HepG2 (cell line): ENCODE data around the gene HIRA. TPM values are rescaled to one million over a fixed set of nuclear protein-coding genes. Genes with fewer than 3 reads are reported as not detected.

Experiments used
- CBFB ChIP-seq: sonication (generic); formaldehyde crosslinking; IDR thresholded peaks from 2 replicates; pipeline ENCODE4 v1.4.0; 2020; ENCODE audit warnings: missing genetic modification reagents
- IKZF5 ChIP-seq: IDR thresholded peaks from 2 replicates; pipeline ENCODE4 v1.6.1; 2018; ENCODE audit warnings: missing genetic modification reagents, mild to moderate bottlenecking, missing compliant biosample characterization
- KLF15 ChIP-seq: sonication (generic); formaldehyde crosslinking; IDR thresholded peaks from 2 replicates; pipeline ENCODE4 v1.8.1; 2023; ENCODE audit warnings: borderline replicate concordance, mild to moderate bottlenecking, inconsistent platforms, missing genetic modification reagents, mixed read lengths
- MXI1 ChIP-seq: IDR thresholded peaks from 3 replicates; pipeline ENCODE4 v1.6.1; 2012; ENCODE audit warnings: low read depth, low read length, inconsistent platforms, borderline replicate concordance
- MYPOP ChIP-seq: sonication (generic); formaldehyde crosslinking; IDR thresholded peaks from 2 replicates; pipeline ENCODE4 v1.8.1; 2023; ENCODE audit warnings: mild to moderate bottlenecking, moderate library complexity, missing genetic modification reagents
- REST ChIP-seq, 2 experiments: IDR thresholded peaks; 2 replicates each; pipeline ENCODE4 v1.6.1; 2011 to 2012; ENCODE audit warnings: low read length in 2 of 2, borderline replicate concordance in 1 of 2, low read depth in 1 of 2, mild to moderate bottlenecking in 1 of 2, moderate library complexity in 1 of 2
- TERF1 ChIP-seq: sonication (generic); formaldehyde crosslinking; IDR thresholded peaks from 2 replicates; pipeline ENCODE4 v1.8.0; 2022; ENCODE audit warnings: mild to moderate bottlenecking, missing genetic modification reagents, moderate library complexity
- YEATS4 ChIP-seq: sonication (generic); formaldehyde crosslinking; IDR thresholded peaks from 2 replicates; pipeline ENCODE4 v1.4.0; 2020; ENCODE audit warnings: missing genetic modification reagents, borderline replicate concordance
- ZBTB14 ChIP-seq: sonication (generic); formaldehyde crosslinking; IDR thresholded peaks from 2 replicates; pipeline ENCODE4 v1.4.0; 2020; ENCODE audit warnings: missing genetic modification reagents
- ZBTB33 ChIP-seq: sonication (generic); formaldehyde crosslinking; IDR thresholded peaks from 2 replicates; pipeline ENCODE4 v1.4.0; 2020; ENCODE audit warnings: missing genetic modification reagents
- ZNF121 ChIP-seq: sonication (generic); formaldehyde crosslinking; IDR thresholded peaks from 2 replicates; pipeline ENCODE4 v1.5.0; 2020; ENCODE audit warnings: mild to moderate bottlenecking, missing genetic modification reagents
- polyA plus RNA-seq, 8 experiments: library from polyadenylated mRNA; depleted of rRNA in 3 of 8; stranded (reverse) in 7 of 8; unstranded in 1 of 8; fragments of >200 nt; fragmentation: Illumina TruSeq in 4 of 8; extraction: Trizol in 4 of 8; gene quantifications; 2 replicates each; pipeline versions ENCODE4 v1.2.1 to v1.2.3, GENCODE V29; 2011 to 2016; ENCODE audit warnings: low read depth in 4 of 8, missing spikeins in 1 of 8, mixed read lengths in 1 of 8; ENCODE audit not compliant: insufficient read depth in 1 of 8
- total RNA-seq, 5 experiments: library from RNA; depleted of rRNA; stranded (reverse); fragments of >200 nt; fragmentation: Illumina TruSeq; extraction: Trizol; gene quantifications; 2 replicates each; pipeline ENCODE4 v1.2.3, GENCODE V29; 2016; ENCODE audit warnings: low read depth in 1 of 5
- TF ChIP-seq, protein P1 (sequence below): sonication (generic); formaldehyde crosslinking; IDR thresholded peaks from 2 replicates; pipeline ENCODE4 v1.4.0; 2020; ENCODE audit warnings: missing genetic modification reagents, borderline replicate concordance
- TF ChIP-seq, protein P2 (sequence below): sonication (generic); formaldehyde crosslinking; IDR thresholded peaks from 2 replicates; pipeline ENCODE4 v1.4.0; 2020; ENCODE audit warnings: mild to moderate bottlenecking, low read depth, missing genetic modification reagents

The HIRA gene
- total and polyA plus RNA-seq, 2 of the 13 experiments (the other 11 are each of a cell fraction or from before 2014, with no cell fraction given): 21.5 to 29.2 TPM

DNA sequence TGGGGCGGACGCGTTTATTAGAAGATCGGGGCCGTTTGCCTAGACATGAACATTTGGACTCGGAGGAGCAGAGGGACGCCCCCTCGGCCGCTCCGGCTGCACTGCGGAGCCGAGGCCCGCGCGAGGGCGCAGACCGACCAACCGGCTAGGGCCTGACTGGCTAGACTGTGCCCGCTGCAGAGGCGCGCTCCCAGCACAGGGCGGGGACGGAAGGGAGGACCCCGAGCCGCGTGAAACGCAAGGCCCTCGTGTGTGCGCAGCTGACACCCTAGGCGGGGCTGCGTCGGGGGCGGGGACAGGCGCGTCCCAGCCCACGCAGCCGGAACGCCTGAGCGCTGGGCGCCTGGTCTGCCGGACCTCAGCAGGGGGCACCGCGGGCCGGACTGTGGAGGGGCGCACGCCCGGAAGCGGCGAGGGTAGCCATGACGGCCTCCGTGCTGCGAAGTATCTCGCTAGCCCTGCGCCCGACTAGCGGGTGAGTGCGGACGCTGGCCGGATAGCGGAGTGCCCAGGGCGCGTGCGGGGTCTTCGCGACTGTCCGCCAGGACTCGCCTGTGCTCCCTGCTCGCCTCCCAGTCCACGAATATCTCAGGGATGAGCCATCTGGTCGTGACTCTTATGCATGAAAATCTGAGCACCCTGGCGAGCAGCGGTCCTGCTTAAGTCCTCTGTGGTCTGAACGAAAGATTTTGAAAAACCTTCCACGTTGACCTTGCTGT, 759 bp upstream of the HIRA start, which contains the start of gene MRPL40 (continued):
- TF ChIP-seq ZBTB33 (CRISPR knock-in tag) (peak; percentile 69; the same call in 1 of the 2 replicates), TERF1 (CRISPR knock-in tag) (no peak), IKZF5 (CRISPR knock-in tag) (peak; percentile 98), KLF15 (peak; percentile 92; the same call in 1 of the 2 replicates), CBFB (CRISPR knock-in tag) (peak; percentile 98), MXI1 (peak; percentile 92; the same call in 2 of the 3 replicates), ZBTB14 (CRISPR knock-in tag) (peak; percentile 91), YEATS4 (CRISPR knock-in tag) (peak; percentile 99), ZNF121 (CRISPR knock-in tag) (peak; percentile 60; the same call in 1 of the 2 replicates), MYPOP (CRISPR knock-in tag) (peak; percentile 88; the same call in 1 of the 2 replicates), REST (IDR thresholded peaks at IDR 0.05; ENCODE audit: borderline replicate concordance in 1 of 2, low read depth in 1 of 2, low read length in 2 of 2) (peak in 1 of 2 experiments; percentile 38; a peak in 1 of 4 replicates)
- TF ChIP-seq, protein P1, sequence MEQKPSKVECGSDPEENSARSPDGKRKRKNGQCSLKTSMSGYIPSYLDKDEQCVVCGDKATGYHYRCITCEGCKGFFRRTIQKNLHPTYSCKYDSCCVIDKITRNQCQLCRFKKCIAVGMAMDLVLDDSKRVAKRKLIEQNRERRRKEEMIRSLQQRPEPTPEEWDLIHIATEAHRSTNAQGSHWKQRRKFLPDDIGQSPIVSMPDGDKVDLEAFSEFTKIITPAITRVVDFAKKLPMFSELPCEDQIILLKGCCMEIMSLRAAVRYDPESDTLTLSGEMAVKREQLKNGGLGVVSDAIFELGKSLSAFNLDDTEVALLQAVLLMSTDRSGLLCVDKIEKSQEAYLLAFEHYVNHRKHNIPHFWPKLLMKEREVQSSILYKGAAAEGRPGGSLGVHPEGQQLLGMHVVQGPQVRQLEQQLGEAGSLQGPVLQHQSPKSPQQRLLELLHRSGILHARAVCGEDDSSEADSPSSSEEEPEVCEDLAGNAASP (CRISPR knock-in tag): no peak; the same call in none of the 2 replicates
- TF ChIP-seq, protein P2, sequence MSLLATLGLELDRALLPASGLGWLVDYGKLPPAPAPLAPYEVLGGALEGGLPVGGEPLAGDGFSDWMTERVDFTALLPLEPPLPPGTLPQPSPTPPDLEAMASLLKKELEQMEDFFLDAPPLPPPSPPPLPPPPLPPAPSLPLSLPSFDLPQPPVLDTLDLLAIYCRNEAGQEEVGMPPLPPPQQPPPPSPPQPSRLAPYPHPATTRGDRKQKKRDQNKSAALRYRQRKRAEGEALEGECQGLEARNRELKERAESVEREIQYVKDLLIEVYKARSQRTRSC (CRISPR knock-in tag): peak; percentile 49; the same call in 1 of the 2 replicates
